Neuronal stem cell (in vitro differentiated cells): Measurements from ENCODE around the gene AFAP1L2.
A peak's percentile ranks its signal among the peaks of the same experiment; 100 is the strongest.

Experiments
- DNase-seq: peaks from one replicate; pipeline ENCODE4 v3.0.0-alpha.2; 2013; ENCODE audit warnings: low spot score
- H2AFZ ChIP-seq: one replicate; pipeline ENCODE4 v1.6.1; 2013; ENCODE audit warnings: mild to moderate bottlenecking, low read length, inconsistent platforms
- H2AK5ac ChIP-seq: 2 replicates; pipeline ENCODE4 v1.6.1; 2013; ENCODE audit warnings: low read depth, mild to moderate bottlenecking, inconsistent platforms, low read length, moderate library complexity, mixed read lengths
- H2BK120ac ChIP-seq: 2 replicates; pipeline ENCODE4 v1.6.1; 2013; ENCODE audit warnings: low read depth, mild to moderate bottlenecking, inconsistent platforms, low read length, moderate library complexity, mixed read lengths
- H2BK12ac ChIP-seq: one replicate; pipeline ENCODE4 v1.6.1; 2013; ENCODE audit warnings: low read length, inconsistent platforms
- H2BK15ac ChIP-seq: 2 replicates; pipeline ENCODE4 v1.6.1; 2013; ENCODE audit warnings: mild to moderate bottlenecking, low read length, inconsistent platforms, mixed read lengths
- H2BK5ac ChIP-seq: one replicate; pipeline ENCODE4 v1.6.1; 2013; ENCODE audit warnings: inconsistent platforms, mild to moderate bottlenecking, low read length, moderate library complexity
- H3K14ac ChIP-seq: one replicate; pipeline ENCODE4 v1.6.1; 2013; ENCODE audit warnings: low read length, inconsistent platforms
- H3K18ac ChIP-seq: 2 replicates; pipeline ENCODE4 v1.6.1; 2013; ENCODE audit warnings: low read length, inconsistent platforms
- H3K23ac ChIP-seq: 2 replicates; pipeline ENCODE4 v1.6.1; 2013; ENCODE audit warnings: low read depth, mild to moderate bottlenecking, mixed read lengths, low read length, inconsistent platforms; ENCODE audit not compliant: poor library complexity
- H3K27ac ChIP-seq: replicated peaks from 3 replicates; pipeline ENCODE4 v1.5.1; 2013; ENCODE audit warnings: low read length, inconsistent platforms
- H3K27me3 ChIP-seq, 3 experiments: 2 replicates each; pipeline ENCODE4 v1.6.1; 2013; ENCODE audit warnings: low read length in 3 of 3, mild to moderate bottlenecking in 2 of 3, inconsistent platforms in 1 of 3, low read depth in 1 of 3, mixed read lengths in 1 of 3, moderate library complexity in 1 of 3; ENCODE audit not compliant: control insufficient read depth in 3 of 3, insufficient read depth in 3 of 3
- H3K36me3 ChIP-seq, 2 donors: replicated peaks in 1 of 2; 2 replicates each; pipeline ENCODE4 v1.6.1; 2013; ENCODE audit warnings: low read length in 2 of 2; ENCODE audit not compliant: control insufficient read depth in 2 of 2, insufficient read depth in 2 of 2
- H3K4ac ChIP-seq: 2 replicates; pipeline ENCODE4 v1.6.1; 2013; ENCODE audit warnings: inconsistent platforms, mild to moderate bottlenecking, low read length, moderate library complexity
- H3K4me1 ChIP-seq, 2 donors: 1 replicate in 1 of 2; 2 replicates in 1 of 2; pipeline ENCODE4 v1.6.1; 2013; ENCODE audit warnings: low read length in 2 of 2, low read depth in 1 of 2; ENCODE audit not compliant: control insufficient read depth in 2 of 2, insufficient read depth in 1 of 2
- H3K4me2 ChIP-seq: one replicate; pipeline ENCODE4 v1.6.1; 2013; ENCODE audit warnings: mild to moderate bottlenecking, low read length, inconsistent platforms; ENCODE audit not compliant: insufficient read depth, poor library complexity, severe bottlenecking
- H3K4me3 ChIP-seq, 2 donors: 2 replicates each; pipeline ENCODE4 v1.5.1; 2013; ENCODE audit warnings: low read length in 2 of 2, mild to moderate bottlenecking in 2 of 2, inconsistent platforms in 1 of 2, moderate library complexity in 1 of 2
- H3K79me1 ChIP-seq: one replicate; pipeline ENCODE4 v1.6.1; 2013; ENCODE audit warnings: low read depth, mild to moderate bottlenecking, inconsistent platforms, low read length, moderate library complexity
- H3K9ac ChIP-seq: one replicate; pipeline ENCODE4 v1.6.1; 2013; ENCODE audit warnings: mild to moderate bottlenecking, low read depth, low read length, inconsistent platforms; ENCODE audit not compliant: poor library complexity
- H3K9me3 ChIP-seq, 2 donors: replicated peaks in 1 of 2; 2 replicates each; pipeline versions ENCODE3 to v1.6.1; 2013; ENCODE audit warnings: low read length in 2 of 2, mild to moderate bottlenecking in 2 of 2, inconsistent platforms in 1 of 2, low read depth in 1 of 2, mixed read lengths in 1 of 2, moderate library complexity in 1 of 2; ENCODE audit not compliant: control insufficient read depth in 2 of 2, insufficient read depth in 1 of 2
- H4K8ac ChIP-seq: one replicate; pipeline ENCODE4 v1.6.1; 2013; ENCODE audit warnings: low read depth, mild to moderate bottlenecking, inconsistent platforms, low read length, moderate library complexity
- H4K91ac ChIP-seq: one replicate; pipeline ENCODE4 v1.6.1; 2013; ENCODE audit warnings: low read length, low read depth, mild to moderate bottlenecking, inconsistent platforms; ENCODE audit not compliant: poor library complexity
- WGBS, 2 donors: extraction: QIAGEN DNeasy Blood & Tissue Kit; methylation state at CpG; one replicate each; pipeline ENCODE4 v1.1.7; 2013; ENCODE audit warnings: missing lambda C conversion rate in 2 of 2, mixed read lengths in 1 of 2; ENCODE audit not compliant: insufficient read length in 2 of 2, insufficient replicate concordance in 1 of 2; ENCODE audit errors: extremely low coverage in 2 of 2; 5-methylcytosine and 5-hydroxymethylcytosine counted together

Gene AFAP1L2

GRCh38 chr10:114356126-114356525, 48.2 kb downstream of the AFAP1L2 start:
- Histone ChIP-seq H4K91ac (no peak overlapping the region), H2BK120ac (no peak overlapping the region), H3K27me3 (no peaks in the 10 kb centered on the region), H3K27ac (no peak overlapping the region), H3K18ac (no peak overlapping the region), H3K79me1 (no peaks in the 10 kb centered on the region), H2BK5ac (no peak overlapping the region), H2BK12ac (no peak overlapping the region), H3K4ac (no peak overlapping the region), H3K23ac (no peak overlapping the region), H3K9ac (no peak overlapping the region), H3K36me3 (no peaks in the 10 kb centered on the region), H2AFZ (no peak overlapping the region), H2BK15ac (no peak overlapping the region), H4K8ac (no peak overlapping the region), H3K4me3 (no peak overlapping the region), H3K4me1 (peaks cover 7 to 12% of the 10 kb centered on the region in 2 donors), H3K9me3 (peaks cover 0 to 3% of the 10 kb centered on the region in 2 donors), H3K14ac (no peak overlapping the region), H2AK5ac (no peak overlapping the region), H3K4me2 (no peak overlapping the region)
- WGBS, 2 donors = no CpG with 5 or more reads among the region's 4 CpGs
- no peak for DNase-seq

- H3K27me3 ChIP-seq = no peaks in the 10 kb centered on the region
- H3K9ac ChIP-seq = no peak overlapping the region
- H3K79me1 ChIP-seq = no peaks in the 10 kb centered on the region
- H3K4ac ChIP-seq = no peak overlapping the region
- no peak overlapping the region for H3K18ac ChIP-seq
- no peak overlapping the region for H4K8ac ChIP-seq
- no peak overlapping the region for H4K91ac ChIP-seq
- H3K27ac ChIP-seq = no peak overlapping the region
- H2BK5ac ChIP-seq = no peak overlapping the region
- H2BK12ac ChIP-seq = no peak overlapping the region
- no peak overlapping the region for H3K14ac ChIP-seq
- H2BK120ac ChIP-seq = no peak overlapping the region
- H2AFZ ChIP-seq = no peak overlapping the region
- DNase-seq = no peak
- no peak overlapping the region for H3K4me2 ChIP-seq
- H3K4me1 ChIP-seq = peaks cover 19 to 22% of the 10 kb centered on the region in 2 donors
- H3K4me3 ChIP-seq = no peak overlapping the region
- H3K23ac ChIP-seq = no peak overlapping the region
- no CpG with 5 or more reads among the region's 2 CpGs for WGBS, 2 donors
- H3K9me3 ChIP-seq = peaks cover 0 to 3% of the 10 kb centered on the region in 2 donors
- no peaks in the 10 kb centered on the region for H3K36me3 ChIP-seq
- H2AK5ac ChIP-seq = no peak overlapping the region
- no peak overlapping the region for H2BK15ac ChIP-seq
Observed at GRCh38 chr10:114353383-114353782, 50.9 kb downstream of the AFAP1L2 start.

DNA sequence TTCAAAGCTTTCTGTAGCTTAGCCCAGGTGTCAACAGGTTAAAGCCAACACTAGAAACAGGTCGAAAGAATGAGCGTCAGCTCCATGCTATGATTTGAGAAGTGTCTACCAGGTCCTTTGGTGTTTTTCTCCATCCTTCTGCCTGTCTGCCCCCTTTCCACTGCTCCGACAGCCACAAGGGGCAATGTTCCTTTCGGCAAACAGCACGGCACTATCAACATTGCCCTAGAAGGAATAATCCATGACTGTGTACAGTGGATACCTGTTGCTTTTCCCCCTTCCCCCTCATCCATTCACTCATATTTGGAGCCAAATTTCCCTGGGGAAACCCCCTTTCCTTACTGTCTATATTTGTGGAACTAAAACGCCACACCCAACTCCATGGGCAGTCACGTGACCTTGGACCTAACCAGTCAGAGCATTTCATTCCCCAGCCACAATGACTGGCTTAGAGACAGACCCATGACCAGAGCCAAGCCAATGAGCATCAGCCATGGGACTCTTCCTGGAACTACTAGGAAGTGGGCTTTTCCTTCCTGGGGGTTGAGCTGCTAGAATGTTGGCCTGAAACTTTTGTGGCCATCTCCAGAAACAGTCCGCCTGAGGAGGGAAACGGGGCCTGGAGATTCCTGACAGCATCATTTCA, 51.5 kb downstream of the AFAP1L2 start:
- no peak overlapping the region for H3K9ac ChIP-seq
- no peak overlapping the region for H3K4me3 ChIP-seq
- no peak overlapping the region for H2BK12ac ChIP-seq
- H3K27me3 ChIP-seq = no peaks in the 10 kb centered on the region
- no peak overlapping the region for H2AK5ac ChIP-seq
- H2BK120ac ChIP-seq = no peak overlapping the region
- no peak overlapping the region for H4K91ac ChIP-seq
- no peak overlapping the region for H3K4ac ChIP-seq
- no peak overlapping the region for H4K8ac ChIP-seq
- peaks cover 19 to 22% of the 10 kb centered on the region in 2 donors for H3K4me1 ChIP-seq
- H2AFZ ChIP-seq = no peak overlapping the region
- H3K27ac ChIP-seq = no peak overlapping the region
- H3K4me2 ChIP-seq = no peak overlapping the region
- peaks cover 0 to 3% of the 10 kb centered on the region in 2 donors for H3K9me3 ChIP-seq
- no peak overlapping the region for H3K23ac ChIP-seq
- H3K18ac ChIP-seq = no peak overlapping the region
- DNase-seq = no peak
- no CpG with 5 or more reads among the region's 9 CpGs for WGBS, 2 donors
- no peak overlapping the region for H2BK15ac ChIP-seq
- H2BK5ac ChIP-seq = no peak overlapping the region
- H3K79me1 ChIP-seq = no peaks in the 10 kb centered on the region
- H3K36me3 ChIP-seq = no peaks in the 10 kb centered on the region
- H3K14ac ChIP-seq = no peak overlapping the region

- peaks cover 0 to 3% of the 10 kb centered on the region in 2 donors for H3K9me3 ChIP-seq
- peak; percentile 91 for DNase-seq
Observed at GRCh38 chr10:114350751-114351150, 53.6 kb downstream of the AFAP1L2 start.

More at GRCh38 chr10:114350751-114351150, 53.6 kb downstream of the AFAP1L2 start:
- H3K4ac ChIP-seq = no peak overlapping the region
- H4K8ac ChIP-seq = no peak overlapping the region
- peak overlapping the region; percentile 29 for H3K4me2 ChIP-seq
- no peak overlapping the region for H2BK120ac ChIP-seq
- H3K23ac ChIP-seq = no peak overlapping the region
- no peaks in the 10 kb centered on the region for H3K27me3 ChIP-seq
- no peak overlapping the region for H3K4me3 ChIP-seq
- H2BK12ac ChIP-seq = no peak overlapping the region
- H3K79me1 ChIP-seq = no peaks in the 10 kb centered on the region
- H2AK5ac ChIP-seq = peak overlapping the region; percentile 43
- H2BK15ac ChIP-seq = no peak overlapping the region
- H3K27ac ChIP-seq = peak overlapping the region; percentile 88
- no CpG with 5 or more reads among the region's 11 CpGs for WGBS, 2 donors
- H3K14ac ChIP-seq = no peak overlapping the region
- H2BK5ac ChIP-seq = peak overlapping the region; percentile 59
- no peak overlapping the region for H3K9ac ChIP-seq
- peak overlapping the region; percentile 89 for H3K18ac ChIP-seq
- no peak overlapping the region for H4K91ac ChIP-seq
- H3K36me3 ChIP-seq = no peaks in the 10 kb centered on the region
- H2AFZ ChIP-seq = no peak overlapping the region
- peaks cover 22% of the 10 kb centered on the region in 2 donors for H3K4me1 ChIP-seq
